H1 (cell line): ENCODE measurements around the gene RFK. TPM values are rescaled to one million over a fixed set of nuclear protein-coding genes. Genes with fewer than 3 reads are reported as not detected.

Source experiments
- polyA plus RNA-seq, 7 experiments: library from polyadenylated mRNA; depleted of rRNA in 3 of 7; stranded (reverse) in 5 of 7; unstranded in 2 of 7; fragments of >200 nt in 5 of 7; fragments of 200-250 nt in 2 of 7; gene quantifications; 1 replicate in 5 of 7; 2 replicates in 1 of 7; 4 replicates in 1 of 7; pipeline versions ENCODE4 v1.2.1 to v1.2.3, GENCODE V29; 2011 to 2013; ENCODE audit warnings: missing spikeins in 2 of 7, mixed read lengths in 2 of 7
- total RNA-seq: library from RNA; stranded (reverse); fragmentation: NEBNext Ultra II Directional; extraction: Animal tissue kit (Norgen Biotek cat#: 25700); gene quantifications from 2 replicates; pipeline ENCODE4 v1.2.1, GENCODE V29; 2021
- TF ChIP-seq, protein P1 (sequence below), 3 experiments: IDR thresholded peaks; 1 replicate in 2 of 3; 2 replicates in 1 of 3; pipeline versions ENCODE4 v1.5.1 to v1.6.1; 2011; ENCODE audit warnings: low read length in 3 of 3, mild to moderate bottlenecking in 3 of 3, inconsistent platforms in 2 of 3, low read depth in 1 of 3, moderate library complexity in 1 of 3; ENCODE audit not compliant: insufficient read depth in 1 of 3; ENCODE audit errors: control extremely low read depth in 1 of 3

Gene RFK
- total and polyA plus RNA-seq, 2 of the 8 experiments (the other 6 are each of a cell fraction or from before 2014, with no cell fraction given) = 4.3 to 10.6 TPM

DNA sequence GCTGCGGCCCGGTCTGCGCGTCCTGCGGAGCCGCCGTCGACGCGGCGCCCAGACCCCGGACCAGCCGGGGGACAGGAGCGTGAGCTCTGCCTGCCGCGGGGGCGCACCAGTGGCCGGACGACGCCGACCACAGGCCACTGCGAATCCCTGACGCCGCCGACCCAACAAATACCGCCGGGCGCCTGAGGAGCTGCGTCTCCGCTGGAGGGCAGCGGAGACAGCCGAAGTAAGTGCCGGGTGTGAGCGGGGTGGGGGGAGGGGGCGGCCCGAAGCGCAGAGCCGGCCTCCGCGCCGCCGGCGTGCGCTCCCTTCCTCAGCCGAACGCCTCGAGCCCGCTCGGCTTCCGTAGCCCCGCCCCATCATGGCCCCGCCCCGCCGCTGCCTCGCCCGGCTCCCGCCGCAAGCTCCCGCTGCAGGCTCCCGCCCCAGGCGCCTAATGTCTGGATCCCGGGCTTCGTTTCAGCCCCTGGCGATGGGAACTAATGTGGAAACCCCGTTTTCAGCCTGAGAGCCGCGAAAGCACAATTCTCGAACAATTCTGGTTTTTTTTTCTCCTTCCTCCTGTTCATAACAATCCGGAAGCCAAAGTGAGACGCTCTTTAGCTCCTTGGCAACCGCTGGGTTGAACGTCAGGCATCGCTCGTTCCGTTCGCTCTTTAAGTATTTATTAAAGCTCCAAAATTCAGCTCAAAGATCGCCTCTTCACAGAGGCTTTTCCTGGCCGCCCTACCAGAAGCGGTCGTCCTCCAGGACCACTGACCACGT lies at the start of gene RFK (continued):
- TF ChIP-seq, protein P1, sequence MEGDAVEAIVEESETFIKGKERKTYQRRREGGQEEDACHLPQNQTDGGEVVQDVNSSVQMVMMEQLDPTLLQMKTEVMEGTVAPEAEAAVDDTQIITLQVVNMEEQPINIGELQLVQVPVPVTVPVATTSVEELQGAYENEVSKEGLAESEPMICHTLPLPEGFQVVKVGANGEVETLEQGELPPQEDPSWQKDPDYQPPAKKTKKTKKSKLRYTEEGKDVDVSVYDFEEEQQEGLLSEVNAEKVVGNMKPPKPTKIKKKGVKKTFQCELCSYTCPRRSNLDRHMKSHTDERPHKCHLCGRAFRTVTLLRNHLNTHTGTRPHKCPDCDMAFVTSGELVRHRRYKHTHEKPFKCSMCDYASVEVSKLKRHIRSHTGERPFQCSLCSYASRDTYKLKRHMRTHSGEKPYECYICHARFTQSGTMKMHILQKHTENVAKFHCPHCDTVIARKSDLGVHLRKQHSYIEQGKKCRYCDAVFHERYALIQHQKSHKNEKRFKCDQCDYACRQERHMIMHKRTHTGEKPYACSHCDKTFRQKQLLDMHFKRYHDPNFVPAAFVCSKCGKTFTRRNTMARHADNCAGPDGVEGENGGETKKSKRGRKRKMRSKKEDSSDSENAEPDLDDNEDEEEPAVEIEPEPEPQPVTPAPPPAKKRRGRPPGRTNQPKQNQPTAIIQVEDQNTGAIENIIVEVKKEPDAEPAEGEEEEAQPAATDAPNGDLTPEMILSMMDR (IDR thresholded peaks at IDR 0.05; ENCODE audit: control extremely low read depth in 1 of 3, insufficient read depth in 1 of 3, low read depth in 1 of 3, low read length in 3 of 3) = peak; percentile 34 to 59 (median 45)
